Esophagus squamous epithelium (tissue), 5 donors: Measurements from ENCODE around the gene THRAP3. TPM values are rescaled to one million over a fixed set of nuclear protein-coding genes. Genes with fewer than 3 reads are reported as not detected.
A peak's percentile ranks its signal among the peaks of the same experiment; 100 is the strongest.
"Not testable (repeated sequence)": the region's sequence is repeated elsewhere in the genome, so short reads cannot be mapped to it uniquely, and the experiment has no call there.

ENCODE experiments used
- DNase-seq: peaks from one replicate; lab custom pipeline; 2025; lab: John Stamatoyannopoulos, UW
- H3K27ac ChIP-seq, 4 donors: fragments of 200-600 bp; sonication (generic); one replicate each; pipeline ENCODE4 v1.5.1; 2016 to 2019; ENCODE audit warnings: mild to moderate bottlenecking in 1 of 4
- H3K27me3 ChIP-seq, 4 donors: fragments of 200-600 bp; sonication (generic); 1 replicate in 3 of 4; 2 replicates in 1 of 4; pipeline versions ENCODE4 v1.5.1 to v1.6.0; 2017 to 2021; ENCODE audit warnings: antibody characterized with exemption in 1 of 4
- H3K36me3 ChIP-seq, 3 donors: fragments of 200-600 bp; sonication (generic); one replicate each; pipeline ENCODE4 v1.5.1; 2016 to 2019
- H3K4me1 ChIP-seq, 3 donors: fragments of 200-600 bp; sonication (generic); one replicate each; pipeline ENCODE4 v1.5.1; 2017 to 2019
- H3K4me3 ChIP-seq, 4 donors: fragments of 200-600 bp; sonication (generic); 1 replicate in 3 of 4; 2 replicates in 1 of 4; pipeline ENCODE4 v1.5.1; 2016 to 2019; ENCODE audit warnings: mild to moderate bottlenecking in 2 of 4, moderate library complexity in 1 of 4
- H3K9me3 ChIP-seq, 3 donors: fragments of 200-600 bp; sonication (generic); one replicate each; pipeline ENCODE4 v1.5.1; 2016 to 2019
- POLR2A ChIP-seq, 4 donors: fragments of 450-650 bp; IDR thresholded peaks; one replicate each; pipeline ENCODE4 v1.6.1; 2017; ENCODE audit warnings: antibody characterized with exemption in 4 of 4, mild to moderate bottlenecking in 4 of 4, moderate library complexity in 3 of 4
- WGBS, 2 donors: methylation state at CpG; one replicate each; pipeline ENCODE4 v1.1.5; 2018; 5-methylcytosine and 5-hydroxymethylcytosine counted together
- intact Hi-C: fragments of 100-400 bp; cut with DNase I; formaldehyde crosslinking; loops from one replicate; pipeline ENCODE4 v1.15.0; 2022
- total RNA-seq, 4 donors: library from RNA; depleted of rRNA; stranded (reverse); fragments of >200 nt; gene quantifications; one replicate each; pipeline ENCODE4 v1.1.0, GENCODE V29; 2016
- TF ChIP-seq, protein P1 (sequence below), 6 experiments: fragments of 450-650 bp in 4 of 6; fragments of 200-600 bp in 2 of 6; sonication (generic) in 2 of 6; IDR thresholded peaks; one replicate each; pipeline ENCODE4 v1.5.1; 2016 to 2019; ENCODE audit warnings: antibody characterized with exemption in 6 of 6, mild to moderate bottlenecking in 4 of 6, moderate library complexity in 4 of 6
- donor health status: DM: yes; HTN: yes; CAD: no.

Gene THRAP3
- total RNA-seq, 4 donors from 2014 or later: 56.5 to 83.5 (median 73.6) TPM

DNA sequence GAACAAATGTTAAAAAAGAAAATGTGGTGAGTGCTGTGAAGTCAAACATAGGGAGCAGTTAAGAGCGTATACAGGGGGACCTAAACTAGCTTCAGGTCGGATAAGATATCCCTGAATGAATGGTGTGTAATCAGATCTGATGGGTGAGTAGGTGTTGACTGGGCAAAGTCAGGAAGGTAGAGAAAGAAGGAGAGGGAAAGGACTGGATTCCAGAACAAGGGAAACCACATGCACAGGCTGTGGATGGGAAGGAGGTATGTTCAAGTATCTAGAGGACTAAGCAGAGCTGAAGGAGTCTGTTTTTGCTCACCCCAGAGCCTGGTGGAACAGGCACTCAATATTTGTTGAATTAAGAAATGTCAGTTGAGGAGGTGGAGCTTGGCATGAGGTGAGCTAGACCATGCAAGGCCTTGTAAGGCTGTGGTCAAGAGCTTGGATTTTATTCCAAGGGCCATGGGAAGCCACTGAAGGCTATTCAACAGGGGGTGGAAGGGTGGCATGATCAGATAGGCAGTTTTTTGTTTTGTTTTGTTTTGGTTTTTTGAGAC, 40.9 kb upstream of the THRAP3 start:
- intact Hi-C loops: no loop called here

DNA sequence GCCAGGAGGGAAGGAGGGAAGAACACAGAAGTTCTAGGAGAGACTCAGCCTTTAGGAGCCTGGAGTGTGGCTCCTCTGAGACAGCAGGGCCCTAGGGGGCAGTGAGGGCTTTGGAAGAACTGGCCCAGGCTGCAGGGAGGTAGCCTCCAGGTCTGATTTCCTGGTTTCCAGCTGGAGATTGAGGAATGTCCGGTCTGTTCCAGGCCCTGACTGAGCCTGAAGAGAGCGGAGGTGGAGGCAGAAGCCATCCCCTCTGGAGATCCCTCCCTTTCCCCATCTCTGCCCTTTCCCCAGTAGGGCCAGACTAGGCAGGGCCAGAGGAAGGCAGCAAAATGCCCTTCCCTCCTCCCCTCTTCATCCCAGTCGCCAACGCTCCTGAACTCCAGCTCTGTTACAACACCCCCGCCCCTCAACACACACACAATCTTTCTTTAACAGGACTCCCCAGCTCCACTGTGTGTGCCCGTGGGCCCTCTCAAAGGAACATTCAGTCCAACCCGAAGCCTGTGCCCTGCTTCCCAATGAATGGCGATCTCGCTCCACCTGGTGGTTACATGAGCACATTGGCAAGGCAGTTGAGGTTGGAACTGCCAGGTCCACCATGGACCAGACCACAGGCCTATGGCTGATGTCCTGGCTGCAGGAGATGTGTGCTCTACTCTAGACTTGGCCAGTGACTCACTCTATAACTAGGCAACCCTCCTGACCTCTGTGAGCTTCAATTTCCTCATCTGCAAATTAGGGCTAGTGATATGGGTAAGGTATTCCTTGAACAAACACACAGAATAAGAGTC, 36.2 kb upstream of the THRAP3 start:
- intact Hi-C loops: loop anchor here (5.0 kb wide), 2 partner anchors 41 to 86 kb away; partner anchors contain the start of gene TRAPPC3
- TF ChIP-seq POLR2A (IDR thresholded peaks at IDR 0.05): no peak
- TF ChIP-seq, protein P1, sequence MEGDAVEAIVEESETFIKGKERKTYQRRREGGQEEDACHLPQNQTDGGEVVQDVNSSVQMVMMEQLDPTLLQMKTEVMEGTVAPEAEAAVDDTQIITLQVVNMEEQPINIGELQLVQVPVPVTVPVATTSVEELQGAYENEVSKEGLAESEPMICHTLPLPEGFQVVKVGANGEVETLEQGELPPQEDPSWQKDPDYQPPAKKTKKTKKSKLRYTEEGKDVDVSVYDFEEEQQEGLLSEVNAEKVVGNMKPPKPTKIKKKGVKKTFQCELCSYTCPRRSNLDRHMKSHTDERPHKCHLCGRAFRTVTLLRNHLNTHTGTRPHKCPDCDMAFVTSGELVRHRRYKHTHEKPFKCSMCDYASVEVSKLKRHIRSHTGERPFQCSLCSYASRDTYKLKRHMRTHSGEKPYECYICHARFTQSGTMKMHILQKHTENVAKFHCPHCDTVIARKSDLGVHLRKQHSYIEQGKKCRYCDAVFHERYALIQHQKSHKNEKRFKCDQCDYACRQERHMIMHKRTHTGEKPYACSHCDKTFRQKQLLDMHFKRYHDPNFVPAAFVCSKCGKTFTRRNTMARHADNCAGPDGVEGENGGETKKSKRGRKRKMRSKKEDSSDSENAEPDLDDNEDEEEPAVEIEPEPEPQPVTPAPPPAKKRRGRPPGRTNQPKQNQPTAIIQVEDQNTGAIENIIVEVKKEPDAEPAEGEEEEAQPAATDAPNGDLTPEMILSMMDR (IDR thresholded peaks at IDR 0.05): peak; percentile 79 to 95 (median 92)
- H3K4me1 ChIP-seq: peaks cover 5 to 20% (median 9%) of the 10 kb centered on the region in 3 donors
- peak overlapping the region; percentile 67 to 91 (median 84) for H3K27ac ChIP-seq
- H3K27me3 ChIP-seq: no peaks in the 10 kb centered on the region
- no peaks in the 10 kb centered on the region for H3K9me3 ChIP-seq
- 0 to 12% methylated on average over 6 of the region's 9 CpGs for WGBS, 2 donors
- no peaks in the 10 kb centered on the region for H3K36me3 ChIP-seq
- H3K4me3 ChIP-seq: no peak overlapping the region
- peak; percentile 47 for DNase-seq

More for the DNA sequence above, 40.9 kb upstream of the THRAP3 start:
- H3K27ac ChIP-seq: peak overlapping the region in 3 of 4 donors; percentile 59 to 69 (median 60)
- WGBS, 2 donors: 64 to 77% methylated on average over 2 of the region's 2 CpGs
- H3K9me3 ChIP-seq: no peaks in the 10 kb centered on the region
- no peak for TF ChIP-seq POLR2A (IDR thresholded peaks at IDR 0.05)
- TF ChIP-seq, protein P1 (IDR thresholded peaks at IDR 0.05): no peak
- peaks cover 26 to 41% (median 29%) of the 10 kb centered on the region in 3 donors for H3K36me3 ChIP-seq
- DNase-seq: no peak
- peaks cover 5 to 24% (median 9%) of the 10 kb centered on the region in 3 donors for H3K4me1 ChIP-seq
- H3K27me3 ChIP-seq: no peaks in the 10 kb centered on the region
- no peak overlapping the region for H3K4me3 ChIP-seq

DNA sequence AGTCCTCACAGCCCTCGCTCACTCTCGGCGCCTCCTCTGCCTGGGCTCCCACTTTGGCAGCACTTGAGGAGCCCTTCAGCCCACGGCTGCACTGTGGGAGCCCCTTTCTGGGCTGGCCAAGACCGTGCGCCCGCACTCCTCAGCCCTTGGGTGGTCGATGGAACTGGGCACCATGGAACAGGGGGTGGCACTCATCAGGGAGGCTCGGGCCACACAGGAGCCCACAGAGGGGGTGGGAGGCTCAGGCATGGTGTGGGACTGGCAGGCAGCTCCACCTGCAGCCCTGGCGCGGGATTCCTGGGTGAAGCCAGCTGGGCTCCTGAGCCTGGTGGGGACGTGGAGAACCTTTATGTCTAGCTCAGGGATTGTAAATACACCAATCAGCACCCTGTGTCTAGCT, 27.4 kb upstream of the THRAP3 start:
- H3K27me3 ChIP-seq, H3K9me3 ChIP-seq, H3K4me3 ChIP-seq, DNase-seq, H3K27ac ChIP-seq, H3K36me3 ChIP-seq, intact Hi-C loops: not testable (repeated sequence)
- WGBS, 2 donors: 87 to 90% methylated on average over 2 to 6 of the region's 12 CpGs
- peaks cover 0 to 12% (median 8%) of the 10 kb centered on the region in 3 donors for H3K4me1 ChIP-seq

DNA sequence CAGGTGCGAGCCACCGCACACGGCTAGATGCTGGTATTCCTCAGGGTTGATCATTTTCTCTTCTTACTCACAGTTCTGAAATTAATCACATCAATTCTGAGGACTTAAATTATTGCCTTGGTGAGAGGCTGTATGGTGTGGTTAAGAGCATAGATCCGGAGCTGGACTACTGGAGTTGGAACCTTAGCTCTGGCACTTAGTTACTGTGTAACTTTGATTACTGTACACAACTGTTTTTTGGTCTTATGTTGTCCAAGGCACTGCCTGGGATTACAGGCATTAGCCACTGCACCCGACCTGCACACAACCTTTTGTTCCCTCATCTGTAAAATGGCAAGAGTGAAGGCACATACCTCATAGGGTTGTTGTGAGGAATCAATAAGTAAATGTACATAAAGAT, 25.6 kb upstream of the THRAP3 start:
- peaks cover 0 to 18% (median 11%) of the 10 kb centered on the region in 3 donors for H3K4me1 ChIP-seq
- no peak for DNase-seq
- TF ChIP-seq, protein P1 (IDR thresholded peaks at IDR 0.05): no peak
- no peak for TF ChIP-seq POLR2A (IDR thresholded peaks at IDR 0.05)
- H3K27me3 ChIP-seq: no peaks in the 10 kb centered on the region
- WGBS, 2 donors: 80 to 87% methylated on average over 5 of the region's 5 CpGs
- no peaks in the 10 kb centered on the region for H3K36me3 ChIP-seq
- no peaks in the 10 kb centered on the region for H3K9me3 ChIP-seq
- H3K27ac ChIP-seq: no peak overlapping the region
- H3K4me3 ChIP-seq: no peak overlapping the region
- intact Hi-C loops: no loop called here

DNA sequence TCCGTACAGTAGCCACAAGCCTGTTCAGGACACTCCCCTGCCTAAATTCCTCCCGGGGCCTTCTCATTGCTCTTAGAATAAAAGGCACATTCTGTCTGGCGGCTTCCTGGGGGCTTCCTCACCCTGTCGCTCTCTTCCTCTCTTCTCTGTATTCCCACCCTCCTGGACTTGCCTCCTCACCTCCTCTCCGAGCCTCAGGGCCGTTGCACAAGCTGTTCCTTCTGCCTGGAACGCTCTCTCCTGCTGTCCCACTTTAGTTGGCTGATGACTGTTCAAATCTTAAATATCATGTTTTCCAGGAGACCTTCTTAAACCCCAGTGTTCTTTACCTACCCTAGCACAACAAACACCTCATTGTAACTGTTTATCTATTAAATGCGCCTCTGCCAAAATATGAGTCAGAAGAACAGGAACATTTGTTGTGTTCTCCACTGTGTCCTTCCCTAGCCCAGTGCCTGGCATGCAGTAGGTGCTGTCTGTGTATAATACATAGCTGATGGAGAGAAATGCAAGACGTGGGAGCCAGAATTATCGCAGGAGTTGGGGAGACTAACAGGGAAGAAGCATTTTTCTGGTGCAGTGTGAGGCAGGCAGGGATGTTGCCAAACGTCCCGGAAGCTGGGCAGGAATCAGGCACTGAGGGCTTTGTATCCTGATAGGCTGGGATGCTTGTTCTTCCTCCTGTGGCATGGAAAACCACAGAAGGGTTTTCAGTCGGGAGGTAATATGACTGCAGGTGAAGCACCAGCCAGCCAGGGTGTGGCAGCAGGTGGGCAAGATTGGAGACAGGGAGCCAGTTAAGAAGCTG, 24.1 kb upstream of the THRAP3 start:
- H3K4me3 ChIP-seq: no peak overlapping the region
- intact Hi-C loops: loop anchor here (10.0 kb wide), 1 partner anchor 75 kb away; no protein-coding TSS in a partner anchor
- WGBS, 2 donors: 47 to 52% methylated on average over 11 to 13 of the region's 13 CpGs
- TF ChIP-seq POLR2A (IDR thresholded peaks at IDR 0.05): no peak
- TF ChIP-seq, protein P1 (IDR thresholded peaks at IDR 0.05): no peak
- H3K9me3 ChIP-seq: no peaks in the 10 kb centered on the region
- H3K27ac ChIP-seq: peak overlapping the region; percentile 31 to 71 (median 46)
- peaks cover 0 to 30% (median 16%) of the 10 kb centered on the region in 3 donors for H3K4me1 ChIP-seq
- H3K27me3 ChIP-seq: no peaks in the 10 kb centered on the region
- no peak for DNase-seq
- H3K36me3 ChIP-seq: no peaks in the 10 kb centered on the region
